ENCODE data around the gene GRHL1. TPM values are rescaled to one million over a fixed set of nuclear protein-coding genes. Genes with fewer than 3 reads are reported as not detected.

Gene GRHL1
- total RNA-seq, 1 donor from 2014 or later: 3.9 TPM

GRCh38 chr2:10036095-10036884, 84.8 kb downstream of the GRHL1 start:
- DNase-seq (ENCODE audit: low read depth): peak; percentile 71
- TF ChIP-seq CTCF (conservative IDR thresholded peaks at IDR 0.05; ENCODE audit: low read depth, low read length): peak; percentile 78
- no peak overlapping the region for H3K4me3 ChIP-seq (ENCODE audit: low read depth, low read length)

- TF ChIP-seq CTCF (conservative IDR thresholded peaks at IDR 0.05; ENCODE audit: low read depth, low read length): no peak
- no peak overlapping the region for H3K4me3 ChIP-seq (ENCODE audit: low read depth, low read length)
- no peak for DNase-seq (ENCODE audit: low read depth)
Observed at GRCh38 chr2:10038123-10038522, 86.6 kb downstream of the GRHL1 start.

- TF ChIP-seq CTCF (conservative IDR thresholded peaks at IDR 0.05; ENCODE audit: low read depth, low read length): no peak
- DNase-seq (ENCODE audit: low read depth): no peak
- H3K4me3 ChIP-seq (ENCODE audit: low read depth, low read length): no peak overlapping the region
Observed at GRCh38 chr2:10038716-10039115, 87.2 kb downstream of the GRHL1 start.

- no peak overlapping the region for H3K4me3 ChIP-seq (ENCODE audit: low read depth, low read length)
- no peak for TF ChIP-seq CTCF (conservative IDR thresholded peaks at IDR 0.05; ENCODE audit: low read depth, low read length)
- no peak for DNase-seq (ENCODE audit: low read depth)
Observed at GRCh38 chr2:10039658-10040410, 88.3 kb downstream of the GRHL1 start.

GRCh38 chr2:10041711-10042110, 90.2 kb downstream of the GRHL1 start:
- TF ChIP-seq CTCF (conservative IDR thresholded peaks at IDR 0.05; ENCODE audit: low read depth, low read length): no peak
- H3K4me3 ChIP-seq (ENCODE audit: low read depth, low read length): no peak overlapping the region
- DNase-seq (ENCODE audit: low read depth): no peak

GRCh38 chr2:10042301-10043161, 91.0 kb downstream of the GRHL1 start:
- DNase-seq (ENCODE audit: low read depth): no peak
- TF ChIP-seq CTCF (conservative IDR thresholded peaks at IDR 0.05; ENCODE audit: low read depth, low read length): peak; percentile 12
- peak overlapping the region; percentile 68 for H3K4me3 ChIP-seq (ENCODE audit: low read depth, low read length)

All from epithelial cell of proximal tubule (primary cell).